GM12873 (cell line): ENCODE results near the gene ZBTB4.
A peak's percentile ranks its signal among the peaks of the same experiment; 100 is the strongest.

Source experiments
- TF ChIP-seq, protein P1 (sequence below): IDR thresholded peaks from 2 replicates; pipeline ENCODE4 v1.5.1; 2012; ENCODE audit warnings: low read depth, mild to moderate bottlenecking, moderate library complexity, low read length, control low read depth; ENCODE audit not compliant: insufficient read depth; ENCODE audit errors: missing control alignments

Gene ZBTB4

DNA sequence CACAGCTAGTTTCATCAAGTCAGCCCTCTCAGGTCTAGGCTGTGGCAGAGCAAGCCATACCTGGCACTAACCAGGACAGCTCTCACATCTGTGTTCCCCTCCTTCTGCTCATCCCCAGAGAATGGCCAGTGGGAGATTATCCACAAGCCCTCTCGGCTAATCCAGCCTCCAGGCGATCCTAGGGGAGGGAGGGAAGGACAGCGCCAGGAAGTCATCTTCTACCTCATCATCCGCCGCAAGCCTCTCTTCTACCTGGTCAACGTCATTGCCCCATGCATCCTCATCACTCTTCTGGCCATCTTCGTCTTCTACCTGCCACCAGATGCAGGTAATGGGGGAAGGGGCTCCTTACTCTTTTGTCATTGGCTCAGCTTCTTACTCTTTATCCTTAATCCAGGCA lies 31.0 kb downstream of the ZBTB4 start:
- TF ChIP-seq, protein P1, sequence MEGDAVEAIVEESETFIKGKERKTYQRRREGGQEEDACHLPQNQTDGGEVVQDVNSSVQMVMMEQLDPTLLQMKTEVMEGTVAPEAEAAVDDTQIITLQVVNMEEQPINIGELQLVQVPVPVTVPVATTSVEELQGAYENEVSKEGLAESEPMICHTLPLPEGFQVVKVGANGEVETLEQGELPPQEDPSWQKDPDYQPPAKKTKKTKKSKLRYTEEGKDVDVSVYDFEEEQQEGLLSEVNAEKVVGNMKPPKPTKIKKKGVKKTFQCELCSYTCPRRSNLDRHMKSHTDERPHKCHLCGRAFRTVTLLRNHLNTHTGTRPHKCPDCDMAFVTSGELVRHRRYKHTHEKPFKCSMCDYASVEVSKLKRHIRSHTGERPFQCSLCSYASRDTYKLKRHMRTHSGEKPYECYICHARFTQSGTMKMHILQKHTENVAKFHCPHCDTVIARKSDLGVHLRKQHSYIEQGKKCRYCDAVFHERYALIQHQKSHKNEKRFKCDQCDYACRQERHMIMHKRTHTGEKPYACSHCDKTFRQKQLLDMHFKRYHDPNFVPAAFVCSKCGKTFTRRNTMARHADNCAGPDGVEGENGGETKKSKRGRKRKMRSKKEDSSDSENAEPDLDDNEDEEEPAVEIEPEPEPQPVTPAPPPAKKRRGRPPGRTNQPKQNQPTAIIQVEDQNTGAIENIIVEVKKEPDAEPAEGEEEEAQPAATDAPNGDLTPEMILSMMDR = no peak

DNA sequence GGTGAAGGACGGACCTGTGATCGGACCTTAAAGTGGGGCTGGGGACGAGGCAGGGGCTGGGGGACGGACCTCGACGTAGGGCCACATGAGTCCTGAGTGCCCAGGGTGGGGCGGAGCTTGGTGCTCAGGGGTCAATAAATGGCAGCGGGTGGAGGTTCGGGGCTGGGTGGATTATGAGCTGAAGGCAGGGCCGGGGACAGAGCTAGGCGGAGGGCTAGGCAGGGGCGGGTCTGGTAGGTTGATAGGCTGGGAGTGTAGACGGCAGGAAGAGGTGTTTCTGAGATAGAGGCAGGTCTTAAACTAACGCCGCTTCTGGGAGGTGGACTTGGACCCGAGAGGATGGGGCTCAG lies 33.8 kb downstream of the ZBTB4 start:
- TF ChIP-seq, protein P1 = no peak

DNA sequence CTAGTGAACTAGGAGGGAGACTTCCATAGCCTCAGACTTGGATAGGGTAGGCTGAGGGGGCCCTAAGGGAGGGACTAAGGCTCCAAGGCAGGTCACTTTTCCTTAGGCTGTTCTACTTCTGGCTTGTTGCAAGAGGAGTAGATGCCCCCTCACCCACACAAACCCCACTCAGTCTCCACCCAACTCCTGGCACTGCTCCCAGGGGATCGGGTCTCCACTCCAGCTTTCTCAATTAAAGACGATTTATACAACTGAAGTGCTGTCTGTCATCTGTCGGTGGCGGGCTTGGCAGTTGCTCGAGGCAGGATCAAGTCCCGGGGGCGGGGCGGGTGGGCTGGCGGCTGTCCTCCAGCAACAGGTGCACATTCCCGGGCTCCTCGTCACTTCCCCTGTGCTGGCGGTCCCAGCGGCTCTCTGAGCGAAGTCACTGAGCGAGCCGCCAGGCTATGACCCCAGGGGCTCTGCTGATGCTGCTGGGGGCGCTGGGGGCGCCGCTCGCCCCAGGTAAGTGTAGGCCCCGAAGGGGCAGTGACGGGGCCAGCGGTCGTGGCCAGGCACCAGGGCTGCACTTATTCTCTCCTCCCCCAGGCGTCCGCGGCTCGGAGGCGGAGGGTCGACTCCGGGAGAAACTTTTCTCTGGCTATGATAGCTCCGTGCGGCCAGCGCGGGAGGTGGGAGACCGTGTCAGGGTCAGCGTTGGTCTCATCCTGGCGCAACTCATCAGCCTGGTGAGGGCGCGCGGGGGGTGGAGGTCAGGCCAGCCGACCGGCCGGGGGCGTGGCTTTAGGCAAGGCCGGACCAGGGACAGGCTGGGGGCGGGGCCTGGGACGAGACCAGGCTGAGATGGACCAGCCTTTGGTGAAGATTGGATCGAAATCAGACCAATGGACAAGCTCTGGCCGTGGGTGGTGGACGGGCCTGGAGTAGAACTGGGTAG lies 34.5 kb downstream of the ZBTB4 start, which contains the start of gene CHRNB1:
Gene CHRNB1 (plus strand): TSS at position 380 of the 937 bp plus-strand sequence. CDS start 67 bp downstream, at position 447.
- TF ChIP-seq, protein P1 = no peak

DNA sequence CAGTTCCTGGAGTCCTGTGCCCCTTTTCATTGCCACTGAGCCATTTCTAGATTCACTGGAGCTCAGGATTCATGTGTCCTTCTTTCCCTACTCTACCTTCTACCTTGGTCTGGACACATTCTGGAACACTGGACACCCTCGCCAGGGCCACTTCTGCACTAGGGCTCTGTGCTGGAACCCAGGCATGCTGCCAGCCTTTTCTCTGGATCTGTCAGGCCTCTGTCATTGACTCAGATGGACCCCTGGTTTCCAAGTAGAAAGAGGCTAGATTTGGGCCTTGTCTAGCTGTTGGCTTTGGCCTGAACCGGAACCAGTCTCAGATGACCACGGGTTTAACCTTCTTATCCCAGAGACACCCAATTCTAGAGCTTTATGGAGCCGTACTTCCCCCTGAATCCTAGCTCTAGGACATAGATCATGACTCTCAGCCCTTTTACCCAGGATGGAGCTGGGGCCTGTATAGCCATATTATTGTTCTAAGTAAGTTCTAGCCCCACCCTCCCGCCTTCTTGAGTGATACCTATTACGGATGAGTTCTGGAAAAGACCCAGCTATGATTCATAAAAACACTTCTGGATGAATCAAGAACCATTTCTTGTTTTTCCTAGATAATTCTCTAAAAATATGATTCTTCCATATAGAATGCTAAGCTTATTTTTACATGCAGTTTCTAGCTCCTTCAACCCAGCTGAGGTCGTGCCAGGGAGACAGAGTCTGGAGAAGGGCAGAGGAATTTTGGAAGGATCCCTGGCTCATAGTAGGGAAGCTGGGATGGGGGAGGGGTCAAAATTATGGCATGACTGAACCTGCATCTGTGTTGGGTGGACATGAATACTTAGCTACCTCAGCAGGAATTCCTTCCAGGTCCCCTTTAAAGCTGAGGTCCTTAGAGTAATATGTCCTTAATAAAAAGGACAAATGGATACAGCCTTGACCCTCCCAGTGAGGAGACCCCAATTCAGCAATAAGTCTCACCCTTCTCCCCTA lies 35.6 kb downstream of the ZBTB4 start:
- TF ChIP-seq, protein P1 = no peak

DNA sequence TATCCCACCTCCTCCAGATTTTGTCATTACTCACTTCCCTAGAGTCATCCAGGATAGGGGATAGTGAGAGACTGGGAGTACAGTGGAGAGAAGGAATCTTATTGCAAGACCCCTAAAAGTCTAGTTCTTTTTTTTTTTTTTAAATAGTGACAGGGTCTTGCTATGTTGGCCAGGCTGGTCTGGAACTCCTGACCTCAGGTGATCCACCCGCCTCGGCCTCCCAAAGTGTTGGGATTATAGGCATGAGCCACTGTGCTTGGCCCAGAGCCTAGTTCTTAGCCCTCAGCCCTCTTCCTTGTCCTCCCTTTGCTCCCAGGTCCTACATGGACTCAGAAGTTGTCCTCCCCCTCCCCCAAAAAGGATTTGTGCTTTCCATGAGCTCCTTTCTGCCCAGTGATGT lies 37.3 kb downstream of the ZBTB4 start:
- TF ChIP-seq, protein P1 = no peak

DNA sequence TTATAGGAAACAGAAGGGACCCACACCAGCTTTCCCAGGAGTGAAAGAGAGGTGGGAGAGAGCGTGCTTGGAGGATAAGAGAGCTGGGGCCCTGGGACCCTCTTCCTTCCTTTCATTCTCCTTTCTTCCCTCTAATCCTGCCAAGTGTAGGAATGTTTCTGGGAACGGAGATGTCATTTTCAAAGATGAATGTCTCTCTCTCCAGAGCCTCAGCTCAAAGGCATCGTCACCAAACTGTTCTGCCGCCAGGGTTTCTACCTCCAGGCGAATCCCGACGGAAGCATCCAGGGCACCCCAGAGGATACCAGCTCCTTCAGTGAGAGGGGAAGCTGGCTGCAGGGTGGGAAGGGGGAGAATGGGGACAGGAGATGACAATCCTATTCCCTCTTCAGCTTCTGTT lies 38.2 kb downstream of the ZBTB4 start:
- TF ChIP-seq, protein P1 = no peak

DNA sequence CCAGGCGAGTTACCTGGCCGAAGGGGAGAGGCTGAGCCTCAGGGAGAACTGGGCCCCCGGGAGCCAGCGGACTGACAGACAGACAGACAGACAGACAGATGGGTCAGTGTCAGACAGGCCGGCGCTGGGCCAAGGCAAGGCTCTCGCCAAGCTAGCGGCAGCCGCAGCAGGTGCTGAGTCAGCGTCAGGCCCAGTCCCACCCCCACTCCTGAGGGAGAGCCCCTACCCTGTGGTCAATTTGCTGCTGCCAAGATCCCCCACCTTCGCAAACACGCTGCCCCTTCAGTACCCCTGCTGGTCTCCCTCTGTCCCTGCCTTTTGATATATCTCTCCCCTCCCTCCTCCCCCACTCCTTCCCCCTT lies 38.6 kb downstream of the ZBTB4 start:
- TF ChIP-seq, protein P1 = peak; percentile 22
